ENCODE measurements around the gene XPNPEP3. TPM values are rescaled to one million over a fixed set of nuclear protein-coding genes. Genes with fewer than 3 reads are reported as not detected.
"Not testable (repeated sequence)": the region's sequence is repeated elsewhere in the genome, so short reads cannot be mapped to it uniquely, and the experiment has no call there.

The XPNPEP3 gene
- polyA plus RNA-seq, 1 of the 3 experiments (the other 2 are of a cell fraction) = 8.6 TPM

DNA sequence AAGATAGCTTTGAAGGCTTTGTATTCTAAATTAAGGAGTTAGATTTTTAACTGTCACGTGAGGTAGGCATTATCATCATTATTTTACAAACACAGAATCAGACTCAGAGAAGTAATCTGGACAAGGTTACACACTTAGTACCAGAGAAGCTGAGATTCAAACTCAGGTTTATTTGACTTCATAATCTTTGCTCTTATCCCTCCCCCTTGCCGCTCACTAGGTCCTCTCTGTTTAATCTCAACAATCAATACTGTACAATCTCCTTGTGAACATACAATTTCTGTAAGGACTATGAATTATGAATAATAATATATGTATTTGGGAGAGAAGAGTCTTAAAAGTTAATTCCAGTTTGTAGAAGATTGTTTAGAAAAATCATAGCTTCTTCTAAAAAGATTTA is 10.2 kb downstream of the XPNPEP3 start:
- H3K4me3 ChIP-seq (ENCODE audit: low read depth in 2 of 2, low read length in 1 of 2) = no peak overlapping the region
- H3K27me3 ChIP-seq (ENCODE audit: insufficient read depth) = no peaks in the 10 kb centered on the region
- peaks cover 4 to 10% of the 10 kb centered on the region in 2 experiments for H3K36me3 ChIP-seq (replicated peaks in 1 of 2; ENCODE audit: control insufficient read depth in 1 of 2, insufficient read depth in 2 of 2, low read length in 1 of 2)
- H3F3A ChIP-seq (replicated peaks; ENCODE audit: insufficient read depth) = no peaks in the 10 kb centered on the region
- no peak overlapping the region for H3K4me2 ChIP-seq
- H2AFZ ChIP-seq (ENCODE audit: low read depth) = no peak overlapping the region
- no peak overlapping the region for H3K27ac ChIP-seq (ENCODE audit: low read depth in 2 of 2, low read length in 1 of 2)
- H3K9ac ChIP-seq = no peak overlapping the region
- no peaks in the 10 kb centered on the region for H4K20me1 ChIP-seq (ENCODE audit: insufficient read depth)
- TF ChIP-seq EZH2phosphoT487 (IDR thresholded peaks at IDR 0.05; ENCODE audit: borderline replicate concordance, low read depth) (no peak), JUND (IDR thresholded peaks at IDR 0.05) (no peak), TAF1 (IDR thresholded peaks at IDR 0.05; ENCODE audit: borderline replicate concordance, low read depth, low read length) (no peak), RAD21 (IDR thresholded peaks at IDR 0.05; ENCODE audit: low read length) (no peak), TCF12 (IDR thresholded peaks at IDR 0.05) (no peak), MEF2A (IDR thresholded peaks at IDR 0.05; ENCODE audit: borderline replicate concordance, low read depth) (no peak), TEAD4 (IDR thresholded peaks at IDR 0.05; ENCODE audit: borderline replicate concordance, insufficient read depth) (no peak), RCOR1 (IDR thresholded peaks at IDR 0.05; ENCODE audit: low read length) (no peak)
- TF ChIP-seq, protein P1, sequence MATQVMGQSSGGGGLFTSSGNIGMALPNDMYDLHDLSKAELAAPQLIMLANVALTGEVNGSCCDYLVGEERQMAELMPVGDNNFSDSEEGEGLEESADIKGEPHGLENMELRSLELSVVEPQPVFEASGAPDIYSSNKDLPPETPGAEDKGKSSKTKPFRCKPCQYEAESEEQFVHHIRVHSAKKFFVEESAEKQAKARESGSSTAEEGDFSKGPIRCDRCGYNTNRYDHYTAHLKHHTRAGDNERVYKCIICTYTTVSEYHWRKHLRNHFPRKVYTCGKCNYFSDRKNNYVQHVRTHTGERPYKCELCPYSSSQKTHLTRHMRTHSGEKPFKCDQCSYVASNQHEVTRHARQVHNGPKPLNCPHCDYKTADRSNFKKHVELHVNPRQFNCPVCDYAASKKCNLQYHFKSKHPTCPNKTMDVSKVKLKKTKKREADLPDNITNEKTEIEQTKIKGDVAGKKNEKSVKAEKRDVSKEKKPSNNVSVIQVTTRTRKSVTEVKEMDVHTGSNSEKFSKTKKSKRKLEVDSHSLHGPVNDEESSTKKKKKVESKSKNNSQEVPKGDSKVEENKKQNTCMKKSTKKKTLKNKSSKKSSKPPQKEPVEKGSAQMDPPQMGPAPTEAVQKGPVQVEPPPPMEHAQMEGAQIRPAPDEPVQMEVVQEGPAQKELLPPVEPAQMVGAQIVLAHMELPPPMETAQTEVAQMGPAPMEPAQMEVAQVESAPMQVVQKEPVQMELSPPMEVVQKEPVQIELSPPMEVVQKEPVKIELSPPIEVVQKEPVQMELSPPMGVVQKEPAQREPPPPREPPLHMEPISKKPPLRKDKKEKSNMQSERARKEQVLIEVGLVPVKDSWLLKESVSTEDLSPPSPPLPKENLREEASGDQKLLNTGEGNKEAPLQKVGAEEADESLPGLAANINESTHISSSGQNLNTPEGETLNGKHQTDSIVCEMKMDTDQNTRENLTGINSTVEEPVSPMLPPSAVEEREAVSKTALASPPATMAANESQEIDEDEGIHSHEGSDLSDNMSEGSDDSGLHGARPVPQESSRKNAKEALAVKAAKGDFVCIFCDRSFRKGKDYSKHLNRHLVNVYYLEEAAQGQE (IDR thresholded peaks at IDR 0.05; ENCODE audit: low read depth, low read length) = no peak
- DNase-seq = no peak
- 100% methylated on average over 2 of the region's 2 CpGs for WGBS (ENCODE audit: low lambda C conversion rate)
- no peaks in the 10 kb centered on the region for H3K9me2 ChIP-seq
- CTCF ChIA-PET = interaction anchor here (1.4 kb wide), 1 partner anchor 32 kb away, joined by 3 read pairs; no protein-coding TSS in a partner anchor
- no peaks in the 10 kb centered on the region for H3K9me3 ChIP-seq
- H3K4me1 ChIP-seq (ENCODE audit: control insufficient read depth in 1 of 2, insufficient read depth in 2 of 2, low read depth in 1 of 2, low read length in 1 of 2) = peaks cover 0 to 6% of the 10 kb centered on the region in 2 experiments; a peak in 2 of 4 replicates
- peaks cover 28% of the 10 kb centered on the region; the same call in 1 of the 2 replicates for H3K79me2 ChIP-seq (ENCODE audit: insufficient read depth)
- POLR2A ChIA-PET = interaction anchor here (1.2 kb wide), 1 partner anchor 9 kb away, joined by 3 read pairs; no protein-coding TSS in a partner anchor

DNA sequence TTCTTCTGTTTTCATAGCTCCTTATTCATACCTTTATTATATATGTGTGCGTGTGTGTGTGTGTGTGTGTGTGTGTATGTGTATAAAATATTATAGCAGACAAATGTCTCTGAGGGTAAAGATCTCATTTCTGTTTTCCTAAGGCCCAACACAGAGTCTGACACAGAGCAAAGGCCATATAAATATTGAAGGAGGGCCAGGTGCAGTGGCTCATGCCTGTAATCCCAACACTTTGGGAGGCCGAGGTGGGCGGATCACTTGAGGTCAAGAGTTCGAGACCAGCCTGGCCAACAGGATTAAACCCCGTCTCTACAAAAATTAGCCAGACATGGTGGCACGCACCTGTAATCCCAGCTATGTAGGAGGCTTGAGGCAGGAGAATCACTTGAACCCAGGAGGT is 11.4 kb downstream of the XPNPEP3 start:
- POLR2A ChIA-PET; H3K27ac ChIP-seq (ENCODE audit: low read depth in 2 of 2, low read length in 1 of 2); DNase-seq; H4K20me1 ChIP-seq (ENCODE audit: insufficient read depth); H3K36me3 ChIP-seq (replicated peaks in 1 of 2; ENCODE audit: control insufficient read depth in 1 of 2, insufficient read depth in 2 of 2, low read length in 1 of 2); H3K4me3 ChIP-seq (ENCODE audit: low read depth in 2 of 2, low read length in 1 of 2); H2AFZ ChIP-seq (ENCODE audit: low read depth); CTCF ChIA-PET; H3K9ac ChIP-seq; H3K9me2 ChIP-seq; H3K27me3 ChIP-seq (ENCODE audit: insufficient read depth); H3F3A ChIP-seq (replicated peaks; ENCODE audit: insufficient read depth); H3K9me3 ChIP-seq; H3K4me1 ChIP-seq (ENCODE audit: control insufficient read depth in 1 of 2, insufficient read depth in 2 of 2, low read depth in 1 of 2, low read length in 1 of 2); H3K4me2 ChIP-seq: not testable (repeated sequence)
- WGBS (ENCODE audit: low lambda C conversion rate) = 94% methylated on average over 4 of the region's 6 CpGs
- H3K79me2 ChIP-seq (ENCODE audit: insufficient read depth) = peaks cover 21% of the 10 kb centered on the region; the same call in 1 of the 2 replicates

Data from SK-N-SH (cell line).